ENCODE results near the gene TOP3A.

DNA sequence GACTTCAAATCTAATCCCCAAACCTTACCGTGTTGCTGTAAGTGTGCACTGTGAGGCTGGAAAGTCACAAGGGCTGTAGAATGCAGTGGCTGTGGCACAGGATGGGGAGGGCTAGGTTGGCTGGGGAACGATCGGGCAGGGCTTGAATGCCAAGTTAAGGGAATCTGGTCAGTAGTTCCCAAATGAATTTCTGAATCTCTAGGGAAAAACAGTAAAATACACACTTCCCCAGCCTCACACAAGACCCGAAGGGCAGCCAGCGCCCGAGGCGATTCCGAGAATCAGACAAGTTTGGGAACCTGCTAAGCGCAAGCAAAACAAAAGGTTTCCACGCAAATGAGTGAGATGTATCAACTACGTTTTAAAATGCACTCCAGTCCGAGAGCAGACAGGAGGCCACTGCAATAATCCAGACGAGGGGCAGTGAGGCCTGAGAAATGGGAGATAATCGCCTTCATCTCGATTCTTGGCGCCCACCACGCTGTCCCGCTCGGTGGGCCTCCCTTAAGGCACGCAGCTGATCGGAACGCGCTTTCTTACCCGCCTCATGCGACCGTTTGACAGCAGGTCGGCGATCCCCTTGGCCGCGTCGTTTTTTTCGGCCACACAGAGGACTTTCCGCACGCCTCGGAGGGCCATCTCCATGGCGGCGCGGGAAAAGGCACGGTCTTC, 599 bp downstream of the TOP3A start:
- TF ChIP-seq, protein P1, sequence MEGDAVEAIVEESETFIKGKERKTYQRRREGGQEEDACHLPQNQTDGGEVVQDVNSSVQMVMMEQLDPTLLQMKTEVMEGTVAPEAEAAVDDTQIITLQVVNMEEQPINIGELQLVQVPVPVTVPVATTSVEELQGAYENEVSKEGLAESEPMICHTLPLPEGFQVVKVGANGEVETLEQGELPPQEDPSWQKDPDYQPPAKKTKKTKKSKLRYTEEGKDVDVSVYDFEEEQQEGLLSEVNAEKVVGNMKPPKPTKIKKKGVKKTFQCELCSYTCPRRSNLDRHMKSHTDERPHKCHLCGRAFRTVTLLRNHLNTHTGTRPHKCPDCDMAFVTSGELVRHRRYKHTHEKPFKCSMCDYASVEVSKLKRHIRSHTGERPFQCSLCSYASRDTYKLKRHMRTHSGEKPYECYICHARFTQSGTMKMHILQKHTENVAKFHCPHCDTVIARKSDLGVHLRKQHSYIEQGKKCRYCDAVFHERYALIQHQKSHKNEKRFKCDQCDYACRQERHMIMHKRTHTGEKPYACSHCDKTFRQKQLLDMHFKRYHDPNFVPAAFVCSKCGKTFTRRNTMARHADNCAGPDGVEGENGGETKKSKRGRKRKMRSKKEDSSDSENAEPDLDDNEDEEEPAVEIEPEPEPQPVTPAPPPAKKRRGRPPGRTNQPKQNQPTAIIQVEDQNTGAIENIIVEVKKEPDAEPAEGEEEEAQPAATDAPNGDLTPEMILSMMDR (IDR thresholded peaks at IDR 0.05), result no peak
- TF ChIP-seq POLR2A (IDR thresholded peaks at IDR 0.05), result no peak
